Keratinocyte (primary cell): ENCODE results near the gene E2F8. TPM values are rescaled to one million over a fixed set of nuclear protein-coding genes. Genes with fewer than 3 reads are reported as not detected.

ENCODE experiments used
- DNase-seq: peaks from one replicate; pipeline ENCODE4 v3.0.0-alpha.2; 2011; ENCODE audit warnings: low read depth, missing footprints, low spot score
- FAIRE-seq: peaks from 2 replicates; lab custom pipeline; 2011; peaks lifted over from hg19 to GRCh38; lab: Jason Lieb, UNC
- H2AFZ ChIP-seq: 2 replicates; pipeline ENCODE4 v1.6.0; 2012; ENCODE audit warnings: low read length, control low read depth, inconsistent platforms; ENCODE audit not compliant: control insufficient read depth
- H3K27ac ChIP-seq: 2 replicates; pipeline ENCODE4 v1.5.1; 2011; ENCODE audit warnings: low read length; ENCODE audit not compliant: control insufficient read depth, insufficient read depth
- H3K27me3 ChIP-seq: 3 replicates; pipeline ENCODE4 v1.6.0; 2011; ENCODE audit warnings: low read length; ENCODE audit not compliant: control insufficient read depth, insufficient read depth; ENCODE audit errors: extremely low read depth
- H3K36me3 ChIP-seq, 2 experiments: 2 replicates in 1 of 2; 3 replicates in 1 of 2; pipeline ENCODE4 v1.5.1; 2011; ENCODE audit warnings: low read length in 2 of 2, mild to moderate bottlenecking in 1 of 2; ENCODE audit not compliant: control insufficient read depth in 2 of 2, insufficient read depth in 2 of 2; ENCODE audit errors: extremely low read depth in 1 of 2
- H3K4me1 ChIP-seq: 3 replicates; pipeline ENCODE4 v1.5.1; 2011; ENCODE audit warnings: low read length; ENCODE audit not compliant: control insufficient read depth, insufficient read depth; ENCODE audit errors: extremely low read depth
- H3K4me2 ChIP-seq: 3 replicates; pipeline ENCODE4 v1.6.0; 2011; ENCODE audit warnings: low read depth, low read length; ENCODE audit not compliant: control insufficient read depth, insufficient read depth; ENCODE audit errors: extremely low read depth
- H3K4me3 ChIP-seq, 3 experiments: fragments of 200-600 bp in 1 of 3; sonication (generic) in 1 of 3; 2 replicates in 2 of 3; 3 replicates in 1 of 3; pipeline ENCODE4 v1.5.1; 2011 to 2016; ENCODE audit warnings: low read length in 3 of 3, mild to moderate bottlenecking in 3 of 3, control low read depth in 2 of 3, inconsistent platforms in 1 of 3, low read depth in 1 of 3, mixed read lengths in 1 of 3, mixed run types in 1 of 3, moderate library complexity in 1 of 3; ENCODE audit not compliant: control insufficient read depth in 2 of 3, insufficient read depth in 2 of 3; ENCODE audit errors: extremely low read depth in 1 of 3
- H3K79me2 ChIP-seq: 2 replicates; pipeline ENCODE4 v1.6.0; 2012; ENCODE audit warnings: low read length; ENCODE audit not compliant: control insufficient read depth, insufficient read depth
- H3K9ac ChIP-seq: 3 replicates; pipeline ENCODE4 v1.6.0; 2011; ENCODE audit warnings: low read length; ENCODE audit not compliant: control insufficient read depth, insufficient read depth; ENCODE audit errors: extremely low read depth
- H3K9me1 ChIP-seq: 3 replicates; pipeline ENCODE4 v1.6.0; 2011; ENCODE audit warnings: low read length; ENCODE audit not compliant: control insufficient read depth, insufficient read depth; ENCODE audit errors: extremely low read depth
- H3K9me3 ChIP-seq: 2 replicates; pipeline ENCODE4 v1.5.1; 2012; ENCODE audit warnings: low read depth, low read length; ENCODE audit not compliant: control insufficient read depth
- H4K20me1 ChIP-seq: 3 replicates; pipeline ENCODE4 v1.6.0; 2011; ENCODE audit warnings: low read length; ENCODE audit not compliant: control insufficient read depth, insufficient read depth; ENCODE audit errors: extremely low read depth
- EZH2 ChIP-seq: IDR thresholded peaks from one replicate; pipeline ENCODE4 v1.6.1; 2012; ENCODE audit warnings: inconsistent platforms, mild to moderate bottlenecking, low read length, moderate library complexity
- dilution Hi-C: fragments of 300-500 bp; cut with MboI; formaldehyde crosslinking; loops from one replicate; pipeline ENCODE4 v1.7.0; 2020; ENCODE audit warnings: low sequenced_read_pairs; ENCODE audit not compliant: extremely low pct_ligation_motif_present
- polyA plus RNA-seq, 5 experiments: library from polyadenylated mRNA; depleted of rRNA in 3 of 5; stranded (reverse) in 3 of 5; stranded (forward) in 1 of 5; unstranded in 1 of 5; fragments of >200 nt; gene quantifications; 1 replicate in 1 of 5; 2 replicates in 3 of 5; 3 replicates in 1 of 5; pipeline versions ENCODE4 v1.2.1 to v1.2.3, GENCODE V29; 2011 to 2012; ENCODE audit warnings: missing spikeins in 2 of 5, low read depth in 1 of 5, low replicate concordance in 1 of 5
- TF ChIP-seq, protein P1 (sequence below), 3 experiments: IDR thresholded peaks in 1 of 3; conservative IDR thresholded peaks in 1 of 3; optimal IDR thresholded peaks in 1 of 3; 2 replicates in 2 of 3; 3 replicates in 1 of 3; pipeline versions ENCODE3 to v1.5.1; 2011; ENCODE audit warnings: low read length in 3 of 3, mild to moderate bottlenecking in 3 of 3, moderate library complexity in 2 of 3, control low read depth in 1 of 3, inconsistent platforms in 1 of 3; ENCODE audit not compliant: insufficient read depth in 2 of 3; ENCODE audit errors: extremely low read depth in 1 of 3

Gene E2F8
- polyA plus RNA-seq, 1 donor (not counting 4 experiments of a cell fraction or from before 2014, with no cell fraction given): 2.0 TPM

DNA sequence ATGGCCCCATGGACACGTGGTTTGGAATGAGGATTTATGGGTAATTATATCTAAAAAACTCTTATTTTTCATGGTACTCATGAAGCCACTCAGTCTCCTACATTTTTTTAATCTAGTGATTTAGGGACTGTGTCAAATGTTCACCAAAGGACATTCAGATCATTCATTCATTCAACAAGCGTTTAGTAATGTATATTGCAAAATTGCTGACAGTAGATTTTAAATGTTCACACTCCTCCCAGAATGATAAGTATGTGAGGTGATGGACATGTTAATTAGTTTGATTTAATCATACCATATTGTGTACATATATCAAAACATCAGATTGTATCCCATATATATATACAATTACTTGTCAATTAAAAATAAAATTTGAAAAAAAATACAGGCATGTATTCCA lies 40.8 kb upstream of the E2F8 start:
- H3K36me3 ChIP-seq: no peaks in the 10 kb centered on the region
- TF ChIP-seq, protein P1, sequence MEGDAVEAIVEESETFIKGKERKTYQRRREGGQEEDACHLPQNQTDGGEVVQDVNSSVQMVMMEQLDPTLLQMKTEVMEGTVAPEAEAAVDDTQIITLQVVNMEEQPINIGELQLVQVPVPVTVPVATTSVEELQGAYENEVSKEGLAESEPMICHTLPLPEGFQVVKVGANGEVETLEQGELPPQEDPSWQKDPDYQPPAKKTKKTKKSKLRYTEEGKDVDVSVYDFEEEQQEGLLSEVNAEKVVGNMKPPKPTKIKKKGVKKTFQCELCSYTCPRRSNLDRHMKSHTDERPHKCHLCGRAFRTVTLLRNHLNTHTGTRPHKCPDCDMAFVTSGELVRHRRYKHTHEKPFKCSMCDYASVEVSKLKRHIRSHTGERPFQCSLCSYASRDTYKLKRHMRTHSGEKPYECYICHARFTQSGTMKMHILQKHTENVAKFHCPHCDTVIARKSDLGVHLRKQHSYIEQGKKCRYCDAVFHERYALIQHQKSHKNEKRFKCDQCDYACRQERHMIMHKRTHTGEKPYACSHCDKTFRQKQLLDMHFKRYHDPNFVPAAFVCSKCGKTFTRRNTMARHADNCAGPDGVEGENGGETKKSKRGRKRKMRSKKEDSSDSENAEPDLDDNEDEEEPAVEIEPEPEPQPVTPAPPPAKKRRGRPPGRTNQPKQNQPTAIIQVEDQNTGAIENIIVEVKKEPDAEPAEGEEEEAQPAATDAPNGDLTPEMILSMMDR (optimal IDR thresholded peaks at IDR 0.05 in 1 of 3, IDR thresholded peaks at IDR 0.05 in 1 of 3, conservative IDR thresholded peaks at IDR 0.05 in 1 of 3; ENCODE audit: extremely low read depth in 1 of 3, insufficient read depth in 2 of 3, low read length in 3 of 3): no peak
- no peak for TF ChIP-seq EZH2
- no peak overlapping the region for H3K27ac ChIP-seq
- no peak overlapping the region for H2AFZ ChIP-seq
- no peak overlapping the region for H3K4me3 ChIP-seq
- no peaks in the 10 kb centered on the region for H3K79me2 ChIP-seq
- no peak for FAIRE-seq
- no peaks in the 10 kb centered on the region for H3K27me3 ChIP-seq
- no peak overlapping the region for H3K9ac ChIP-seq
- dilution Hi-C loops: no loop called here
- no peaks in the 10 kb centered on the region for H3K9me3 ChIP-seq
- no peak for DNase-seq
- H4K20me1 ChIP-seq: no peaks in the 10 kb centered on the region
- no peaks in the 10 kb centered on the region for H3K9me1 ChIP-seq
- no peak overlapping the region for H3K4me2 ChIP-seq
- peaks cover 11% of the 10 kb centered on the region for H3K4me1 ChIP-seq

DNA sequence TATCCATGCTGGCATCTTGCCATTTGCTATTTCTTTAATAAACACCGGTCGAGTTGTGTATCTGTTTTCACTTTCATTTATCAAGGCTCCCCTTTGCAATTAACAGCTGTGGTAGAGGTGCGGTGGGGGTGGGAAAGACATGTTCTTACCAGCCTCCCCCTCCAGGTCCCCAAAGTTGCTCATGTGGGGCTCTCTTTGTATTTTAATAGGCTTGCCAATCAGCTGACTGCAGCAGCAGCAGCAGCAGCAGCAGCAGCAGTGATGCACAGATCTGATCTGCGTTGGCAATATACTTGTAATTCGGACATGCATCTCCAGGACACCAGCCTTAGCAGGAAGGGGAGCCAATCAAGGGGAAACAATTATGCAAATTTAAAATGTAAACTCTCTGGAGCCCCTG lies 40.3 kb upstream of the E2F8 start:
- FAIRE-seq: no peak
- dilution Hi-C loops: no loop called here
- no peak overlapping the region for H2AFZ ChIP-seq
- no peak for DNase-seq
- H3K9me3 ChIP-seq: no peaks in the 10 kb centered on the region
- no peak overlapping the region for H3K27ac ChIP-seq
- no peaks in the 10 kb centered on the region for H3K79me2 ChIP-seq
- H4K20me1 ChIP-seq: no peaks in the 10 kb centered on the region
- no peaks in the 10 kb centered on the region for H3K27me3 ChIP-seq
- no peaks in the 10 kb centered on the region for H3K36me3 ChIP-seq
- no peaks in the 10 kb centered on the region for H3K9me1 ChIP-seq
- H3K4me1 ChIP-seq: peaks cover 14% of the 10 kb centered on the region
- TF ChIP-seq, protein P1 (optimal IDR thresholded peaks at IDR 0.05 in 1 of 3, IDR thresholded peaks at IDR 0.05 in 1 of 3, conservative IDR thresholded peaks at IDR 0.05 in 1 of 3; ENCODE audit: extremely low read depth in 1 of 3, insufficient read depth in 2 of 3, low read length in 3 of 3): no peak
- no peak for TF ChIP-seq EZH2
- no peak overlapping the region for H3K9ac ChIP-seq
- H3K4me3 ChIP-seq: no peak overlapping the region
- H3K4me2 ChIP-seq: no peak overlapping the region
